MG63 (cell line): ENCODE measurements around the gene TMEM25. TPM values are rescaled to one million over a fixed set of nuclear protein-coding genes. Genes with fewer than 3 reads are reported as not detected.
"Not testable (repeated sequence)": the region's sequence is repeated elsewhere in the genome, so short reads cannot be mapped to it uniquely, and the experiment has no call there.

ENCODE experiments used
- DNase-seq: peaks from one replicate; pipeline ENCODE4 v3.0.0-alpha.2; 2020
- H3K27me3 ChIP-seq: fragments of 250-450 bp; sonication (Bioruptor Pico); 2 replicates; pipeline ENCODE4 v1.5.1; 2020; ENCODE audit warnings: mild to moderate bottlenecking, moderate library complexity
- H3K36me3 ChIP-seq: fragments of 250-450 bp; sonication (Bioruptor Pico); 2 replicates; pipeline ENCODE4 v1.5.1; 2020; ENCODE audit warnings: mild to moderate bottlenecking, moderate library complexity
- H3K4me3 ChIP-seq: fragments of 250-450 bp; sonication (Bioruptor Pico); 2 replicates; pipeline ENCODE4 v1.5.1; 2020; ENCODE audit warnings: mild to moderate bottlenecking, moderate library complexity
- H3K9me3 ChIP-seq: fragments of 250-450 bp; sonication (Bioruptor Pico); 2 replicates; pipeline ENCODE4 v1.5.1; 2020; ENCODE audit warnings: mild to moderate bottlenecking, moderate library complexity
- total RNA-seq: library from RNA; depleted of rRNA; stranded (reverse); fragments of >200 nt; shearing (Covaris generic); gene quantifications from 2 replicates; pipeline ENCODE4 v1.2.3, GENCODE V29; 2014; ENCODE audit warnings: low replicate concordance; rRNA removed

The TMEM25 gene
- total RNA-seq, 1 experiment from 2014 or later = 0.89 TPM

- Histone ChIP-seq H3K4me3 (peak overlapping the region; percentile 64), H3K9me3 (no peaks in the 10 kb centered on the region), H3K36me3 (no peaks in the 10 kb centered on the region), H3K27me3 (no peaks in the 10 kb centered on the region)
- peak; percentile 68 for DNase-seq
Measured at GRCh38 chr11:118565051-118565450, 34.1 kb downstream of the TMEM25 start.

- DNase-seq = no peak
- Histone ChIP-seq H3K36me3 (peaks cover 19% of the 10 kb centered on the region), H3K9me3 (no peaks in the 10 kb centered on the region), H3K27me3 (no peaks in the 10 kb centered on the region), H3K4me3 (no peak overlapping the region)
Measured at GRCh38 chr11:118569670-118570069, 38.7 kb downstream of the TMEM25 start.

GRCh38 chr11:118570787-118571186 is 39.8 kb downstream of the TMEM25 start:
- H3K27me3 ChIP-seq = no peaks in the 10 kb centered on the region
- DNase-seq = no peak
- H3K36me3 ChIP-seq = peaks cover 19% of the 10 kb centered on the region
- no peak overlapping the region for H3K4me3 ChIP-seq
- H3K9me3 ChIP-seq = no peaks in the 10 kb centered on the region

GRCh38 chr11:118571701-118572060 is 40.7 kb downstream of the TMEM25 start:
- H3K27me3 ChIP-seq, H3K9me3 ChIP-seq: not testable (repeated sequence)
- peak; percentile 24 for DNase-seq
- Histone ChIP-seq H3K4me3 (peak overlapping the region; percentile 99), H3K36me3 (peaks cover 22% of the 10 kb centered on the region)

GRCh38 chr11:118572061-118572980 is 41.3 kb downstream of the TMEM25 start, which contains the start of gene ARCN1:
ARCN1 (plus strand) TSS chr11:118572409; CDS start chr11:118572548, 139 bp downstream.
- peak; percentile 77 for DNase-seq
- peaks cover 24% of the 10 kb centered on the region for H3K36me3 ChIP-seq
- no peaks in the 10 kb centered on the region for H3K27me3 ChIP-seq
- peak within 1 kb of the TSS; percentile 99 for H3K4me3 ChIP-seq
- H3K9me3 ChIP-seq = no peaks in the 10 kb centered on the region

- peaks cover 28% of the 10 kb centered on the region for H3K36me3 ChIP-seq
- DNase-seq = no peak
- peak overlapping the region; percentile 99 for H3K4me3 ChIP-seq
- no peaks in the 10 kb centered on the region for H3K27me3 ChIP-seq
- no peaks in the 10 kb centered on the region for H3K9me3 ChIP-seq
Measured at GRCh38 chr11:118572981-118573550, 42.1 kb downstream of the TMEM25 start.

GRCh38 chr11:118574636-118575035 is 43.6 kb downstream of the TMEM25 start:
- Histone ChIP-seq H3K27me3 (no peaks in the 10 kb centered on the region), H3K4me3 (peak overlapping the region; percentile 99), H3K9me3 (no peaks in the 10 kb centered on the region), H3K36me3 (peaks cover 34% of the 10 kb centered on the region)
- no peak for DNase-seq

- peaks cover 51% of the 10 kb centered on the region for H3K36me3 ChIP-seq
- H3K4me3 ChIP-seq, H3K27me3 ChIP-seq, DNase-seq, H3K9me3 ChIP-seq: not testable (repeated sequence)
Measured at GRCh38 chr11:118577995-118578394, 47.0 kb downstream of the TMEM25 start.

GRCh38 chr11:118581057-118581456 is 50.1 kb downstream of the TMEM25 start:
- DNase-seq = no peak
- Histone ChIP-seq H3K27me3 (no peaks in the 10 kb centered on the region), H3K9me3 (no peaks in the 10 kb centered on the region), H3K4me3 (no peak overlapping the region), H3K36me3 (peaks cover 69% of the 10 kb centered on the region)

Other genes with a start within 250 kb of the TMEM25 start
- not detected in 2 replicates for gene CD3E, start 226.5 kb upstream of the TMEM25 start, total RNA-seq
- not detected in 2 replicates for gene CD3D, start 188.5 kb upstream of the TMEM25 start, total RNA-seq
- not detected in 2 replicates for gene CD3G, start 186.8 kb upstream of the TMEM25 start, total RNA-seq
- 30.3 and 40.1 TPM in 2 replicates for gene UBE4A, start 171.6 kb upstream of the TMEM25 start, total RNA-seq
- gene ATP5MG, start 129.6 kb upstream of the TMEM25 start, total RNA-seq = 113 and 709 TPM in 2 replicates
- 6.5 and 11.9 TPM in 2 replicates for gene KMT2A, start 94.7 kb upstream of the TMEM25 start, total RNA-seq
- not detected in 2 replicates for gene TTC36, start 3.7 kb upstream of the TMEM25 start, total RNA-seq
- 41.0 and 214 TPM in 2 replicates for gene IFT46, start 34.7 kb downstream of the TMEM25 start, total RNA-seq
- gene ARCN1, start 41.2 kb downstream of the TMEM25 start, total RNA-seq = 92.2 and 122 TPM in 2 replicates
- gene PHLDB1, start 76.4 kb downstream of the TMEM25 start, total RNA-seq = 55.3 and 58.4 TPM in 2 replicates
- gene TREH, start 148.5 kb downstream of the TMEM25 start, total RNA-seq = not detected in 2 replicates